ENCODE results near the gene BCL7A.
"Not testable (repeated sequence)": the region's sequence is repeated elsewhere in the genome, so short reads cannot be mapped to it uniquely, and the experiment has no call there.

Gene BCL7A

DNA sequence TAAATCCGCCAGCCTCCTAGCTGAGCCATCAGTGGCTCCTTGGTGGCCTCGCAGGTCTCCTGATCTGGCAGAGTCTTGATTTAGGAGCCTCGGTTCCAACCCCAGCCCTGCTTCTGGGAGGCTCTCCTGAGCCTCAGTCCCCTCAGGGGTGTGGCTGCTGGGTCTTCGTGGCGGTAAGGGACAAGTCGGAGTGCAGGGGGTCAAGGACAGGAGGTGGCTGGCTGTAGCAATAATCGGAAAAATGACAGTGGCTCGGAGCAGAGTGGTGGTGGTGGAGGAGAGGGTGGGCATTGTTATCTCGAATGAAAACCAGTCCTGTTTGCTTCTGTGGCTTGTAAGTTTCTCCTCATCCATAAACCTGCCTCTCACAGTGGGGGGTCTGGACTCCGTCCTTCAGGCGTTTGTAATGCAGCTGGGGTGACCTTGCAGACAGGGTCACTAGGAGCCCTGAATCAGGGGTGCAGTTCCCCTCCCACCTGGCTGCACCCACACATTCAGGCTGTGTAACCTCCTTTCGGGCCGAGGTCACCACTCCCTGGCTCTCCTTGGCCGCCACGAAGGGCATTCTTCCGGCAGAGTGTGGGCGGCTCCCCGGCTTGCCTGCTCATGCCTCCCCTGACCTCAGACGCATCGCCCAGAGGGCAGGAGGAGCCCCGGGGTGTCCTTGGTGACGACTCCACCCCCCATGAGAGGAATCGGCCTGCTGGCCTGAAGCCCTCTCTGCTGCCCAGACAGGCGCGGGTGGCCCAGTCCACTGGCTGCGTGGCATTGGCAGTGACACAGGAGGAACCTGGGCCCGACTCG, 8.1 kb downstream of the BCL7A start:
- Histone ChIP-seq H3K27me3 (ENCODE audit: control insufficient read depth, insufficient read depth, low read length) (no peaks in the 10 kb centered on the region), H3K27ac (ENCODE audit: low read depth, low read length) (no peak overlapping the region), H3K4me1 (ENCODE audit: control insufficient read depth, insufficient read depth, low read length) (peaks cover 7% of the 10 kb centered on the region; the same call in 1 of the 2 replicates), H3K4me3 (ENCODE audit: low read depth, low read length) (no peak overlapping the region), H3K36me3 (ENCODE audit: control insufficient read depth, insufficient read depth, low read length) (no peaks in the 10 kb centered on the region), H3K9ac (ENCODE audit: low read depth, low read length) (no peak overlapping the region), H3K9me3 (ENCODE audit: control insufficient read depth, insufficient read depth, low read length) (no peaks in the 10 kb centered on the region)

DNA sequence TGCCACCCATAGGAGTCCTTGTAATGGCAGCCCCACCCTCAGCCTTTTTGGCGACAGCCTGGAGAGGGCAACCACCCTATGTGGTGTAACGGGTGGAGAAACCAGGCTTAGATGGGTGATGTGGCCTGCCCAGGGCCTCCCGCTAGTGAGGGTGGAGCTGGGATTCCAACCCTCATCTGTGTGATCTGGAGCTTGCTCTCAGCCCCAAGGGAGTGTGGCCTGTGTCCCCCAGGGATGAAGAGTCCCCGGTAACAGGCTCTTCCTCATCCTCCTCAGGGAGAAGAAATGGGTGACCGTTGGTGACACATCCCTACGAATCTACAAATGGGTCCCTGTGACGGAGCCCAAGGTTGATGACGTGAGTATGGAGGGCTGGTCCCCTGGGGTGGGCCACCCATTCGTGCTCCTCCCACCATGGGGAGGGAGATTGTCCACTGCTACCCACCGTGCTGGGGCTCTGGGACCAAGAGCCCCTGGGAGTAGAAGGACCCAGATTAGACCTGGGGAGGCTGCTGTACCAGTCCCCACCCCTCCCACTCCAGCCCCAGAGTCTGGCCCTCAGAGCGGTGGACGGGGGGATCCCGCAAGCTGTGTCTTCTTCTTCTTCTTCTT, 8.8 kb downstream of the BCL7A start:
- no peak overlapping the region for H3K9ac ChIP-seq (ENCODE audit: low read depth, low read length)
- no peaks in the 10 kb centered on the region for H3K27me3 ChIP-seq (ENCODE audit: control insufficient read depth, insufficient read depth, low read length)
- H3K4me3 ChIP-seq (ENCODE audit: low read depth, low read length), result no peak overlapping the region
- peaks cover 5% of the 10 kb centered on the region; the same call in 1 of the 2 replicates for H3K36me3 ChIP-seq (ENCODE audit: control insufficient read depth, insufficient read depth, low read length)
- no peak overlapping the region for H3K27ac ChIP-seq (ENCODE audit: low read depth, low read length)
- peaks cover 7% of the 10 kb centered on the region; the same call in 1 of the 2 replicates for H3K4me1 ChIP-seq (ENCODE audit: control insufficient read depth, insufficient read depth, low read length)
- H3K9me3 ChIP-seq (ENCODE audit: control insufficient read depth, insufficient read depth, low read length), result no peaks in the 10 kb centered on the region

DNA sequence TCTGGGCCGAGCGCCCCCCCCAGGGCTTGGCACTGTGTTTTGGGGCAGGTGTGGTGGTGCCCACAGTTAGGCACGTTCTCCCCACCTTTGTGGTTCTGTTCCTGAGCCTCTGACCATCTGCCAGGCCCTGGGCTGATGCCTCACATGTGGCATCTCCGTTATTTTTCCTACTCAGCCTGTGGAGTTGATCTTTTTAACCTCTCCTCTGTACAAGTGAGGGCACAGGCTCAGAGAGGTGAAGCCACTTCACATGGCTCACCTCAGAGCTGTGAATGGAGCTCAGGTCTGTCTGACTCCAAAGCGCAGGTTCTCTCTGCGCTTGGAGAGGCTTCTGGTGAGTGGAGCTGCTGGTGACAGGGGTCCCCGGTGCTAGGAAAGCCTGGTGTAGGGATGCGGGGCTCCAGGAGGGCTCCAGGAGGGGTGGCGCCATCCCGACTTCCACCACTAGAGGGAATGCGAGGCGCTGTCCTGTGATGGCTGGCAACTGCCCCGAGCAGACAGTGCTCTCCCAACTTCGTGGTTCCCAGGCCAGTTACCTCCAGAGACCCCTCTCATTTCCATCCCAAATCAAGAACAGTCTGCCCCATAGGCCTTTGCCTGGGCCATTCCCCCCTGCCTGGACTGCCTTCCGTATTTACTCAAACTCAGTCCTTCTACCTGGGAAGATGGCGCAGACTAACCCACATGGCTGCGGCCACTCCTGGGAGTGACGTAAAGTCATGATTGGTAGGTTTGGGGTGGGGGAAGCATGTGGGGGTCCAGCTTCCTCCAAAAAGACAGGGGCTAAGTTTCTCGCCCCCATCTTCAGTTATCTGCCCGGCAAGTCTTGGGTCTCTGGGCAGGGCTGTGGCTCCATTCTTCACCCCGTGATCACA, 9.9 kb downstream of the BCL7A start:
- Histone ChIP-seq H3K9ac (ENCODE audit: low read depth, low read length) (no peak overlapping the region), H3K27ac (ENCODE audit: low read depth, low read length) (no peak overlapping the region)

DNA sequence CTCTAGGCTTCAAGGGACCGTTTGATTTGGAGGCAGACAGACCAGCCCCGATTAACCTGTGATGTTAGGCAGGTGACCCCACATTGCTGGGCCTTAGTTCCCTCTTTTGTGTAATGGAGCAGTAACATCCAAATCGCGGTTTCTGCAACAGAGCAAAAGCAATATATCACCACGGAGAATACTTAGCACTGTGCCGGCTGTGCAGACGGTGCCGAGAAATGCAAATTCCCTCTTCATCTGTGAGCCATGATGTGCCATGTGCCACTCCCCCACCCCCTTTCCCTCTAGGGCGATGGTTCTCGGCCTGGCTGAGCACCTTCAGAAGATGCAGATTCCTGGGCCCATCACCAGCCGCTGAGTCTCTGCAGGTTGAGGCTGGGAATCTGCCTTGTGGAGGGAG, 10.9 kb downstream of the BCL7A start:
- no peak overlapping the region for H3K4me3 ChIP-seq (ENCODE audit: low read depth, low read length)
- no peak overlapping the region for H3K9ac ChIP-seq (ENCODE audit: low read depth, low read length)
- H3K4me1 ChIP-seq (ENCODE audit: control insufficient read depth, insufficient read depth, low read length), result peaks cover 7% of the 10 kb centered on the region; the same call in 1 of the 2 replicates
- H3K36me3 ChIP-seq (ENCODE audit: control insufficient read depth, insufficient read depth, low read length), result peaks cover 22% of the 10 kb centered on the region
- H3K9me3 ChIP-seq (ENCODE audit: control insufficient read depth, insufficient read depth, low read length), result no peaks in the 10 kb centered on the region
- H3K27ac ChIP-seq (ENCODE audit: low read depth, low read length), result no peak overlapping the region
- no peaks in the 10 kb centered on the region for H3K27me3 ChIP-seq (ENCODE audit: control insufficient read depth, insufficient read depth, low read length)

More for the DNA sequence above, 9.9 kb downstream of the BCL7A start:
- H3K9me3 ChIP-seq (ENCODE audit: control insufficient read depth, insufficient read depth, low read length), result no peaks in the 10 kb centered on the region
- no peak overlapping the region for H3K4me3 ChIP-seq (ENCODE audit: low read depth, low read length)
- H3K4me1 ChIP-seq (ENCODE audit: control insufficient read depth, insufficient read depth, low read length), result peaks cover 7% of the 10 kb centered on the region; the same call in 1 of the 2 replicates
- no peaks in the 10 kb centered on the region for H3K27me3 ChIP-seq (ENCODE audit: control insufficient read depth, insufficient read depth, low read length)
- peaks cover 14% of the 10 kb centered on the region for H3K36me3 ChIP-seq (ENCODE audit: control insufficient read depth, insufficient read depth, low read length)

DNA sequence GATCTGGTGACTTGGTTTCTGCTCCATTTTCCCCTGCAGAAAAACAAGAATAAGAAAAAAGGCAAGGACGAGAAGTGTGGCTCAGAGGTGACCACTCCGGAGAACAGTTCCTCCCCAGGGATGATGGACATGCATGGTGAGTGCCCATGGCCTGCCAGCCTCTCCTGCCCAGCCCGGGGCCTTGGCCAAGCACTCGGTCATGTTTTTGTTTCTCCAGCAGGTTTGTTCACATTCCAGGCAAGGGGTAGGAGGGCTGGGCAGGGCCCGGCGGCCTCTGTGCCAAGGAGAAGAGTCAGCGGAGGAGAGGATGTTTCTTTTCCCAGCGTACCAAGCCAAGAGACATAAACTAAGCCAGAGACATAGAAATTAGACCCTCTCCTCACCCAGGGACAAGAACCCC, 13.6 kb downstream of the BCL7A start:
- H3K9ac ChIP-seq (ENCODE audit: low read depth, low read length), result no peak overlapping the region
- no peaks in the 10 kb centered on the region for H3K4me1 ChIP-seq (ENCODE audit: control insufficient read depth, insufficient read depth, low read length)
- H3K9me3 ChIP-seq (ENCODE audit: control insufficient read depth, insufficient read depth, low read length), result no peaks in the 10 kb centered on the region
- no peak overlapping the region for H3K27ac ChIP-seq (ENCODE audit: low read depth, low read length)
- peaks cover 30% of the 10 kb centered on the region for H3K36me3 ChIP-seq (ENCODE audit: control insufficient read depth, insufficient read depth, low read length)
- no peak overlapping the region for H3K4me3 ChIP-seq (ENCODE audit: low read depth, low read length)
- no peaks in the 10 kb centered on the region for H3K27me3 ChIP-seq (ENCODE audit: control insufficient read depth, insufficient read depth, low read length)

DNA sequence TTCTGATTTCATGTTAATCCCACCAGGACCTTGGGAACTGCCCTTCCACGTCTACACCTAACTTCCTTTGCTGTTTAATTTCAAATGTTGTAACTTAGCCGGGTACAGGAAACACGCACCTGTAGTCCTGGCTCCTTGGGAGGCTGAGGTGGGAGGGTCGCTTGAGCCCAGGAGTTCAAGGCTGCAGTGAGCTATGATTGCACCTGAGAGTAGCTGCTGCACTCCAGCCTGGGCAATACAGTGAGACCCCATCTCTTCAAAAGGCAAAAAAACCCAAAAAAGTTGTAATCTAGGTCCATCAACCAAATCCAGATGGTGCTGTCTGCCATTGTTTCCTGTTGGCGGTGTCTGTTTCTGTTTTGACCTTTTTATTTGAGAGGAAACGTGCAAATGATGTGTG, 14.5 kb downstream of the BCL7A start:
- Histone ChIP-seq H3K4me3 (ENCODE audit: low read depth, low read length) (no peak overlapping the region), H3K4me1 (ENCODE audit: control insufficient read depth, insufficient read depth, low read length) (no peaks in the 10 kb centered on the region), H3K36me3 (ENCODE audit: control insufficient read depth, insufficient read depth, low read length) (peaks cover 30% of the 10 kb centered on the region), H3K27me3 (ENCODE audit: control insufficient read depth, insufficient read depth, low read length) (no peaks in the 10 kb centered on the region), H3K9ac (ENCODE audit: low read depth, low read length) (no peak overlapping the region), H3K9me3 (ENCODE audit: control insufficient read depth, insufficient read depth, low read length) (no peaks in the 10 kb centered on the region), H3K27ac (ENCODE audit: low read depth, low read length) (no peak overlapping the region)

DNA sequence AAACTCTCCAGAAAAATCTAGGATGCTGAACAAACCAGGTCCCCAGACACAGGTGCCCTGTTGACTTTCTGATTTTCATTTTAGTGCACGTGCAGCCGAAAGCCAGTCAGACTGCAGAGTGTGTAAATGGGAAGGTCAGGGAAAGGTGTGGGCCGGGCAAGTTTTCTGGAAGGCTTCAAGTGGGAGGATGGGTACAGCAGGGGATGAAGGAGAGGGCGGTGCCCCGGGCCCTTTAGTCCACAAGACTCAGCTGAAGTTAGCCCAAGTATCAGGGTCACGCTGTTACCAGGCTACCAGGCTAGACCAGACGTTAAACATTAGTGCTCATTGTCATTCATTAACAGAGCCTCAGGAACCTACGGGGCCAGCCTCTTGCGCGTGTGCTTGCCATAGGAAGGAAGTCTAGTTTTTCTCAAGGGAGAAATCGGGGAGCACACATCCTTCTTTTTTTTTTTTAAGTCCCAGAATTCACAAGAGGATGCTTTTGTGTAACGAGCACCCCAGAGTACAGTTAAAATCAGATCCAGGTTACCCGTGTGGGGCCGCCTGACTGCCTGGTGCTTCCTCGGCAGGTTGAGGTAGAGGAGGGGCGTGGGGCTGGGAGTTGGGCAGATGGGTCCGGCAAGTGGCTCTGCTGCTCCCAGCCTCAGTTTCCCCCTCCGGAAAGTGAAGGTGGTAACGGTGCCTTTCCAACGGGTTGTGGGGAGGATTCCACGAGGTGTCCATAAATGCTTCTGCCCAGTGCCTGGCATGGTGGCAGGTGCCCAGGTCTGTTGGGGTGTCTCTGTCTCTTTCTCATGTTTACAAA, 19.1 kb downstream of the BCL7A start:
- Histone ChIP-seq H3K27ac (ENCODE audit: low read depth, low read length) (no peak overlapping the region), H3K36me3 (ENCODE audit: control insufficient read depth, insufficient read depth, low read length) (peaks cover 44% of the 10 kb centered on the region), H3K9ac (ENCODE audit: low read depth, low read length) (no peak overlapping the region), H3K27me3 (ENCODE audit: control insufficient read depth, insufficient read depth, low read length) (no peaks in the 10 kb centered on the region), H3K9me3 (ENCODE audit: control insufficient read depth, insufficient read depth, low read length) (peaks cover 3% of the 10 kb centered on the region), H3K4me3 (ENCODE audit: low read depth, low read length) (no peak overlapping the region), H3K4me1 (ENCODE audit: control insufficient read depth, insufficient read depth, low read length) (no peaks in the 10 kb centered on the region)

DNA sequence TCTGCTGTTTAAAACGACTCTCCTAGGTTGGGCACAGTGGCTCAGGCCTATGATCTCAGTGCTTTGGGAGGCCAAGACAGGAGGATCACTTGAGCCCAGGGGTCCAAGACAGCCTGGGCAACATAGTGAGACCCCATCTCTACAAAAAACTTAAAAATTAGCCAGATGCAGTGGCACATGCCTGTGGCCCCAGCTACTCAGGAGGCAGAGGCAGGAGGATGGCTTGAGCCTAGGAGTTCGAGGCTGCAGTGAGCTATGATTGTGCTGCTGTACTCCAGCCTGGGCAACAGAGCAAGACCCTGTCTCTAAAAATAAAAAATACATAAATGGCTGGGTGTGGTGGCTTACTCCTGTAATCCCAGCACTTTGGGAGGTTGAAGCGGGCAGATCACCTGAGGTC, 19.8 kb downstream of the BCL7A start:
- peaks cover 44% of the 10 kb centered on the region for H3K36me3 ChIP-seq (ENCODE audit: control insufficient read depth, insufficient read depth, low read length)
- H3K27me3 ChIP-seq (ENCODE audit: control insufficient read depth, insufficient read depth, low read length); H3K4me3 ChIP-seq (ENCODE audit: low read depth, low read length); H3K27ac ChIP-seq (ENCODE audit: low read depth, low read length); H3K9me3 ChIP-seq (ENCODE audit: control insufficient read depth, insufficient read depth, low read length); H3K4me1 ChIP-seq (ENCODE audit: control insufficient read depth, insufficient read depth, low read length); H3K9ac ChIP-seq (ENCODE audit: low read depth, low read length): not testable (repeated sequence)

DNA sequence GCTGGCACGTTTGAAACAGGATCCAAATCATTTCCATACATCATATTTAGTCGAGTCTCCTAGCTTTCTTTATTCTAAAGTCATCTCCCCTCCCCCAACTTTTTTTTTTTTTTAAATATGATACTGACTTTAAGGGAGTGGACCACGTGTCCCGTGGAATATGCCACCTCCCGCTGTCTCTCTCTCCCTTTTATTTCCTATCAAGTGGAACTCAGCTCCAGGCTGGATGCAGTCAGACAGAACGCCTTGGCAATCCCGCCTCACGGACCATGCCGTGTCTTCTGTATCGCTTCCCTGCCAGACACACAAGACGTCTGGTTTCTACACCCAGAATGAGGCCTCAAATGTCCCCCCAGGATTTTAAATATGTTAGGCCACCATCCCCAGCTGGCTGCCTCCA, 21.2 kb downstream of the BCL7A start:
- no peak overlapping the region for H3K9ac ChIP-seq (ENCODE audit: low read depth, low read length)
- H3K27ac ChIP-seq (ENCODE audit: low read depth, low read length), result no peak overlapping the region
- H3K36me3 ChIP-seq (ENCODE audit: control insufficient read depth, insufficient read depth, low read length), result peaks cover 38% of the 10 kb centered on the region
- H3K9me3 ChIP-seq (ENCODE audit: control insufficient read depth, insufficient read depth, low read length), result peaks cover 3% of the 10 kb centered on the region
- H3K4me3 ChIP-seq (ENCODE audit: low read depth, low read length), result no peak overlapping the region
- no peaks in the 10 kb centered on the region for H3K27me3 ChIP-seq (ENCODE audit: control insufficient read depth, insufficient read depth, low read length)
- H3K4me1 ChIP-seq (ENCODE audit: control insufficient read depth, insufficient read depth, low read length), result no peaks in the 10 kb centered on the region

DNA sequence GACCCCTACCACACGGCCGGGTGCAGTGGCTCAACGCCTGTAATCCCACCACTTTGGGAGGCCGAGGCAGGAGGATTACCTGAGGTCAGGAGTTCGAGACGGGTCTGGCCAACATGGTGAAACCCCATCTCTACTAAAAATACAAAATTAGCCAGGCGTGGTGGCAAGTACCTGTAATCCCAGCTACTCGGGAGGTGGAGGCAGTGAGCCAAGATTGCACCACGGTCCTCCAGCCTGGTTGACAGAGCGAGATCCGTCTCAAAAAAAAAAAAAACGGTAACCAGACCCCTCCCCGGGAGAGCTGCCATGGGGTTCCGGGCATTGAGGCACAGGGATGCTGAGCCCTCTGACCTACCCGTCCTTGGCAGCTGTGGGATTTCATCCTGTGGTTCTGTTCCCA, 21.8 kb downstream of the BCL7A start:
- no peaks in the 10 kb centered on the region for H3K4me1 ChIP-seq (ENCODE audit: control insufficient read depth, insufficient read depth, low read length)
- H3K36me3 ChIP-seq (ENCODE audit: control insufficient read depth, insufficient read depth, low read length), result peaks cover 37% of the 10 kb centered on the region
- no peak overlapping the region for H3K27ac ChIP-seq (ENCODE audit: low read depth, low read length)
- H3K4me3 ChIP-seq (ENCODE audit: low read depth, low read length), result no peak overlapping the region
- no peak overlapping the region for H3K9ac ChIP-seq (ENCODE audit: low read depth, low read length)
- H3K27me3 ChIP-seq (ENCODE audit: control insufficient read depth, insufficient read depth, low read length), result no peaks in the 10 kb centered on the region
- H3K9me3 ChIP-seq (ENCODE audit: control insufficient read depth, insufficient read depth, low read length), result peaks cover 3% of the 10 kb centered on the region
